ENCODE results near the gene MRAP2. TPM values are rescaled to one million over a fixed set of nuclear protein-coding genes. Genes with fewer than 3 reads are reported as not detected.

MRAP2 gene
- polyA plus RNA-seq, 1 donor from 2014 or later, result 1.0 TPM

DNA sequence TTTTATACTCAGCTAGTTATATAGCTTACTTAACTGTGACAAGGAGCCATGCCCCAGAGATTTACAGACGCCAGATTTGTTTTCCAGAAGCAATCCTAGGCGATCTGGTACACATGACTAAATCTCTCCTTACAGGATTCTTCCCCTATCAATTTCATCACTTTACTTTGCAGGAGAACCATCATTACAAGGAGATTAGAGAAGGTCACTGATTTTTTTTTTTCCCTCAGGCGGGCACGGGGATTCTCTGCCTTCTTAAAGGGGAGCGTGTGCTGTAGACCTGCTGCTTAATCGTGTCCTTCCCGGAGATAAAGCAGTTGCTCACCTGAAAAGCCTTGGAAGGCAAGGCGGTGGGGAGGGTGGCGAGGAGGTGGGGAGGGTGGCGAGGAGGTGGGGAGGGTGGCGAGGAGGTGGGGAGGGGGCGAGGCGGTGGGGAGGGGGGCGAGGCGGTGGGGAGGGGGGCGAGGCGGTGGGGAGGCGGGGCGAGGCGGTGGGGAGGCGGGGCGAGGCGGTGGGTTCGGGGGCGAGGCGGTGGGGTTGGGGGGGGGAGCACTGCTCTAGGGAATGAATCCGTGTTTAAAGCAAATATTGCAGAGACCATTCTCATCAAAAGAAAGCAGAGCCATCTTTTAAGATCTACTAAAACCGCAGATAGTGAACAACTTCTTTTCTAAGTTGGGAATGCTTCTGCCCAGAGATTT, 14.3 kb upstream of the MRAP2 start:
- H2AFZ ChIP-seq (ENCODE audit: low read depth, low read length), result no peak overlapping the region
- H3K9me3 ChIP-seq (ENCODE audit: low read length), result no peaks in the 10 kb centered on the region
- H3K4me2 ChIP-seq (ENCODE audit: low read length), result no peak overlapping the region
- H3K36me3 ChIP-seq (ENCODE audit: insufficient read depth, low read length), result no peaks in the 10 kb centered on the region
- no peak overlapping the region for H3K27ac ChIP-seq (ENCODE audit: low read length)
- TF ChIP-seq EZH2 (IDR thresholded peaks at IDR 0.05; ENCODE audit: borderline replicate concordance, insufficient read depth, low read length, poor library complexity, severe bottlenecking) (no peak), EP300 (conservative IDR thresholded peaks at IDR 0.05; ENCODE audit: poor library complexity, severe bottlenecking) (no peak), RAD21 (conservative IDR thresholded peaks at IDR 0.05) (no peak), TAF1 (IDR thresholded peaks at IDR 0.05; ENCODE audit: low read depth) (no peak), POLR2AphosphoS5 (IDR thresholded peaks at IDR 0.05) (no peak), SMC3 (conservative IDR thresholded peaks at IDR 0.05; ENCODE audit: poor library complexity) (no peak), MXI1 (conservative IDR thresholded peaks at IDR 0.05; ENCODE audit: poor library complexity, severe bottlenecking) (no peak)
- TF ChIP-seq, protein P1, sequence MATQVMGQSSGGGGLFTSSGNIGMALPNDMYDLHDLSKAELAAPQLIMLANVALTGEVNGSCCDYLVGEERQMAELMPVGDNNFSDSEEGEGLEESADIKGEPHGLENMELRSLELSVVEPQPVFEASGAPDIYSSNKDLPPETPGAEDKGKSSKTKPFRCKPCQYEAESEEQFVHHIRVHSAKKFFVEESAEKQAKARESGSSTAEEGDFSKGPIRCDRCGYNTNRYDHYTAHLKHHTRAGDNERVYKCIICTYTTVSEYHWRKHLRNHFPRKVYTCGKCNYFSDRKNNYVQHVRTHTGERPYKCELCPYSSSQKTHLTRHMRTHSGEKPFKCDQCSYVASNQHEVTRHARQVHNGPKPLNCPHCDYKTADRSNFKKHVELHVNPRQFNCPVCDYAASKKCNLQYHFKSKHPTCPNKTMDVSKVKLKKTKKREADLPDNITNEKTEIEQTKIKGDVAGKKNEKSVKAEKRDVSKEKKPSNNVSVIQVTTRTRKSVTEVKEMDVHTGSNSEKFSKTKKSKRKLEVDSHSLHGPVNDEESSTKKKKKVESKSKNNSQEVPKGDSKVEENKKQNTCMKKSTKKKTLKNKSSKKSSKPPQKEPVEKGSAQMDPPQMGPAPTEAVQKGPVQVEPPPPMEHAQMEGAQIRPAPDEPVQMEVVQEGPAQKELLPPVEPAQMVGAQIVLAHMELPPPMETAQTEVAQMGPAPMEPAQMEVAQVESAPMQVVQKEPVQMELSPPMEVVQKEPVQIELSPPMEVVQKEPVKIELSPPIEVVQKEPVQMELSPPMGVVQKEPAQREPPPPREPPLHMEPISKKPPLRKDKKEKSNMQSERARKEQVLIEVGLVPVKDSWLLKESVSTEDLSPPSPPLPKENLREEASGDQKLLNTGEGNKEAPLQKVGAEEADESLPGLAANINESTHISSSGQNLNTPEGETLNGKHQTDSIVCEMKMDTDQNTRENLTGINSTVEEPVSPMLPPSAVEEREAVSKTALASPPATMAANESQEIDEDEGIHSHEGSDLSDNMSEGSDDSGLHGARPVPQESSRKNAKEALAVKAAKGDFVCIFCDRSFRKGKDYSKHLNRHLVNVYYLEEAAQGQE (IDR thresholded peaks at IDR 0.05; ENCODE audit: borderline replicate concordance), result no peak
- TF ChIP-seq, protein P2, sequence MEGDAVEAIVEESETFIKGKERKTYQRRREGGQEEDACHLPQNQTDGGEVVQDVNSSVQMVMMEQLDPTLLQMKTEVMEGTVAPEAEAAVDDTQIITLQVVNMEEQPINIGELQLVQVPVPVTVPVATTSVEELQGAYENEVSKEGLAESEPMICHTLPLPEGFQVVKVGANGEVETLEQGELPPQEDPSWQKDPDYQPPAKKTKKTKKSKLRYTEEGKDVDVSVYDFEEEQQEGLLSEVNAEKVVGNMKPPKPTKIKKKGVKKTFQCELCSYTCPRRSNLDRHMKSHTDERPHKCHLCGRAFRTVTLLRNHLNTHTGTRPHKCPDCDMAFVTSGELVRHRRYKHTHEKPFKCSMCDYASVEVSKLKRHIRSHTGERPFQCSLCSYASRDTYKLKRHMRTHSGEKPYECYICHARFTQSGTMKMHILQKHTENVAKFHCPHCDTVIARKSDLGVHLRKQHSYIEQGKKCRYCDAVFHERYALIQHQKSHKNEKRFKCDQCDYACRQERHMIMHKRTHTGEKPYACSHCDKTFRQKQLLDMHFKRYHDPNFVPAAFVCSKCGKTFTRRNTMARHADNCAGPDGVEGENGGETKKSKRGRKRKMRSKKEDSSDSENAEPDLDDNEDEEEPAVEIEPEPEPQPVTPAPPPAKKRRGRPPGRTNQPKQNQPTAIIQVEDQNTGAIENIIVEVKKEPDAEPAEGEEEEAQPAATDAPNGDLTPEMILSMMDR (IDR thresholded peaks at IDR 0.05; ENCODE audit: poor library complexity, severe bottlenecking), result no peak
- H3F3A ChIP-seq (ENCODE audit: insufficient read depth, low read length, poor library complexity, severe bottlenecking), result no peaks in the 10 kb centered on the region
- H3K9me2 ChIP-seq (ENCODE audit: insufficient read depth, low read length), result no peaks in the 10 kb centered on the region
- no peaks in the 10 kb centered on the region for H3K27me3 ChIP-seq (ENCODE audit: insufficient read depth, low read depth, low read length)
- no peaks in the 10 kb centered on the region for H4K20me1 ChIP-seq (ENCODE audit: insufficient read depth)
- no peak overlapping the region for H3K9ac ChIP-seq (ENCODE audit: low read length)
- no peak overlapping the region for H3K4me3 ChIP-seq (ENCODE audit: low read length)
- H3K79me2 ChIP-seq (replicated peaks; ENCODE audit: insufficient read depth, low read length), result no peaks in the 10 kb centered on the region

DNA sequence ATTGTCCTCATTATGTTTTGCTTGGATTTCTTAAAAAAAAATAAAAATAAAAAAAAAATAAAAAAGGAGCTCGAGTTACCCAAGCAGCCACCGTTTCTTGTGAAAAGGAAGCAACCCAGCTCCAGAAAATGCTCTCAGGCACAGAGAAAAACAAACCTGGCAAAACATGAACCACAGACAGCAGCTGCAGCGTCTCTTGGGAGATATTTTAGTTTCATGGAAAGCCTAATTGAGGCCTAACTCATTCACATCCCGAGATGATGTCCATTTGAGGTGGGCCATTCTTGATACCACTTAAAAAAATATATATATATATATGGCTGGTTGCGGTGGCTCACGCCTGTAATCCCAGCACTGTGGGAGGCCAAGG, 13.7 kb upstream of the MRAP2 start:
- TF ChIP-seq MXI1 (conservative IDR thresholded peaks at IDR 0.05; ENCODE audit: poor library complexity, severe bottlenecking) (no peak), RAD21 (conservative IDR thresholded peaks at IDR 0.05) (no peak), SMC3 (conservative IDR thresholded peaks at IDR 0.05; ENCODE audit: poor library complexity) (no peak), EZH2 (IDR thresholded peaks at IDR 0.05; ENCODE audit: borderline replicate concordance, insufficient read depth, low read length, poor library complexity, severe bottlenecking) (no peak), POLR2AphosphoS5 (IDR thresholded peaks at IDR 0.05) (no peak), TAF1 (IDR thresholded peaks at IDR 0.05; ENCODE audit: low read depth) (no peak), EP300 (conservative IDR thresholded peaks at IDR 0.05; ENCODE audit: poor library complexity, severe bottlenecking) (no peak)
- TF ChIP-seq, protein P2 (IDR thresholded peaks at IDR 0.05; ENCODE audit: poor library complexity, severe bottlenecking), result no peak
- TF ChIP-seq, protein P1 (IDR thresholded peaks at IDR 0.05; ENCODE audit: borderline replicate concordance), result no peak
- Histone ChIP-seq H3K9ac (ENCODE audit: low read length) (no peak overlapping the region), H3K4me3 (ENCODE audit: low read length) (no peak overlapping the region)

More for the DNA sequence above, 13.7 kb upstream of the MRAP2 start:
- no peaks in the 10 kb centered on the region for H3K79me2 ChIP-seq (replicated peaks; ENCODE audit: insufficient read depth, low read length)
- no peaks in the 10 kb centered on the region for H3K36me3 ChIP-seq (ENCODE audit: insufficient read depth, low read length)
- H3F3A ChIP-seq (ENCODE audit: insufficient read depth, low read length, poor library complexity, severe bottlenecking), result no peaks in the 10 kb centered on the region
- H3K27me3 ChIP-seq (ENCODE audit: insufficient read depth, low read depth, low read length), result no peaks in the 10 kb centered on the region
- no peaks in the 10 kb centered on the region for H3K9me2 ChIP-seq (ENCODE audit: insufficient read depth, low read length)
- H2AFZ ChIP-seq (ENCODE audit: low read depth, low read length), result no peak overlapping the region
- no peaks in the 10 kb centered on the region for H3K9me3 ChIP-seq (ENCODE audit: low read length)
- H4K20me1 ChIP-seq (ENCODE audit: insufficient read depth), result no peaks in the 10 kb centered on the region
- no peak overlapping the region for H3K4me2 ChIP-seq (ENCODE audit: low read length)
- no peak overlapping the region for H3K27ac ChIP-seq (ENCODE audit: low read length)

All from neural cell (in vitro differentiated cells).